DND-41 (cell line): ENCODE measurements around the gene LTV1.
"Not testable (repeated sequence)": the region's sequence is repeated elsewhere in the genome, so short reads cannot be mapped to it uniquely, and the experiment has no call there.

Source experiments
- ATAC-seq: fragments of 200-7000 bp; cut with Tn5 transposase; 3 replicates; pipeline ENCODE4 v1.9.1; 2021; ENCODE audit warnings: low read depth; ENCODE audit not compliant: insufficient read depth
- DNase-seq: peaks from one replicate; pipeline ENCODE4 v3.0.0-alpha.2; 2020
- H2AFZ ChIP-seq: 2 replicates; pipeline ENCODE4 v1.6.0; 2012; ENCODE audit warnings: low read depth, low read length
- H3K27ac ChIP-seq: 2 replicates; pipeline ENCODE4 v1.5.1; 2012; ENCODE audit warnings: low read length, inconsistent platforms
- H3K27me3 ChIP-seq: fragments of 200-600 bp; sonication (generic); 2 replicates; pipeline ENCODE4 v1.6.0; 2012; ENCODE audit warnings: low read length, mild to moderate bottlenecking, inconsistent platforms; ENCODE audit not compliant: insufficient read depth, poor library complexity
- H3K36me3 ChIP-seq: 2 replicates; pipeline ENCODE4 v1.5.1; 2012; ENCODE audit warnings: low read length, inconsistent platforms; ENCODE audit not compliant: insufficient read depth
- H3K4me1 ChIP-seq: 2 replicates; pipeline ENCODE4 v1.5.1; 2012; ENCODE audit warnings: mild to moderate bottlenecking, low read length; ENCODE audit not compliant: insufficient read depth
- H3K4me2 ChIP-seq: 2 replicates; pipeline ENCODE4 v1.6.0; 2012; ENCODE audit warnings: mild to moderate bottlenecking, moderate library complexity, low read length, inconsistent platforms; ENCODE audit not compliant: insufficient read depth
- H3K4me3 ChIP-seq, 2 experiments: fragments of 200-600 bp in 1 of 2; shearing (Covaris generic) in 1 of 2; 2 replicates each; pipeline ENCODE4 v1.5.1; 2012 to 2016; ENCODE audit warnings: inconsistent platforms in 2 of 2, low read length in 2 of 2, mild to moderate bottlenecking in 2 of 2, low read depth in 1 of 2, moderate library complexity in 1 of 2
- H3K79me2 ChIP-seq: 2 replicates; pipeline ENCODE4 v1.6.0; 2012; ENCODE audit warnings: low read length, inconsistent platforms; ENCODE audit not compliant: insufficient read depth
- H3K9ac ChIP-seq: 2 replicates; pipeline ENCODE4 v1.6.0; 2012; ENCODE audit warnings: low read depth, mild to moderate bottlenecking, inconsistent platforms, low read length, moderate library complexity
- H3K9me3 ChIP-seq: 2 replicates; pipeline ENCODE4 v1.5.1; 2012; ENCODE audit warnings: low read length, moderate library complexity, mild to moderate bottlenecking, inconsistent platforms; ENCODE audit not compliant: insufficient read depth, severe bottlenecking
- H4K20me1 ChIP-seq: 2 replicates; pipeline ENCODE4 v1.6.0; 2012; ENCODE audit warnings: low read length; ENCODE audit not compliant: insufficient read depth
- EZH2 ChIP-seq: IDR thresholded peaks from 3 replicates; pipeline ENCODE4 v1.6.1; 2012; ENCODE audit warnings: borderline replicate concordance, low read depth, mild to moderate bottlenecking, moderate library complexity, low read length, inconsistent platforms; ENCODE audit not compliant: severe bottlenecking
- TF ChIP-seq, protein P1 (sequence below): IDR thresholded peaks from 2 replicates; pipeline ENCODE4 v1.5.1; 2012; ENCODE audit warnings: borderline replicate concordance, low read length, moderate library complexity, mild to moderate bottlenecking; ENCODE audit not compliant: poor library complexity, severe bottlenecking; ENCODE audit errors: extremely low read depth

Gene LTV1

DNA sequence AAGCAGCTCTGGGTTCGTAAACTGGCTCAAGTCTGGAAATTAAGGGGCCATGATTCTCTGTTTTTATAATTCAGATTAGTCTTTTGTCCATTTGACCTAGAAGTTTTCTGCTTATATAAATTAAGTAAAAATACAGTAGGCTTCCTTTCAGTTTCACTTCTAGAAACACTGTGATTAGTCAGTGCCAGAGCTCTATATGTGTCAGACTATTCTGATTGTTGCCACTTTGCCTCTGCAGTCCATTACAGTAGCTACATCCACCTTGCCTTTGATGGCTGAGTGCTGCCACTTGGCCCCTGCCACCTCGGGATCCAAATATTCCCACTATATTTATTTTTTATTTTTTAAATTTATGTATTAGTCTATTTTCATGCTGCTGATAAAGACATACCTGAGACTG, 29.1 kb downstream of the LTV1 start:
- H3K4me3 ChIP-seq = no peak overlapping the region
- TF ChIP-seq, protein P1, sequence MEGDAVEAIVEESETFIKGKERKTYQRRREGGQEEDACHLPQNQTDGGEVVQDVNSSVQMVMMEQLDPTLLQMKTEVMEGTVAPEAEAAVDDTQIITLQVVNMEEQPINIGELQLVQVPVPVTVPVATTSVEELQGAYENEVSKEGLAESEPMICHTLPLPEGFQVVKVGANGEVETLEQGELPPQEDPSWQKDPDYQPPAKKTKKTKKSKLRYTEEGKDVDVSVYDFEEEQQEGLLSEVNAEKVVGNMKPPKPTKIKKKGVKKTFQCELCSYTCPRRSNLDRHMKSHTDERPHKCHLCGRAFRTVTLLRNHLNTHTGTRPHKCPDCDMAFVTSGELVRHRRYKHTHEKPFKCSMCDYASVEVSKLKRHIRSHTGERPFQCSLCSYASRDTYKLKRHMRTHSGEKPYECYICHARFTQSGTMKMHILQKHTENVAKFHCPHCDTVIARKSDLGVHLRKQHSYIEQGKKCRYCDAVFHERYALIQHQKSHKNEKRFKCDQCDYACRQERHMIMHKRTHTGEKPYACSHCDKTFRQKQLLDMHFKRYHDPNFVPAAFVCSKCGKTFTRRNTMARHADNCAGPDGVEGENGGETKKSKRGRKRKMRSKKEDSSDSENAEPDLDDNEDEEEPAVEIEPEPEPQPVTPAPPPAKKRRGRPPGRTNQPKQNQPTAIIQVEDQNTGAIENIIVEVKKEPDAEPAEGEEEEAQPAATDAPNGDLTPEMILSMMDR = no peak
- TF ChIP-seq EZH2 = no peak
- no peaks in the 10 kb centered on the region for H3K4me1 ChIP-seq
- no peaks in the 10 kb centered on the region for H3K79me2 ChIP-seq
- no peak overlapping the region for H3K27ac ChIP-seq
- peak; percentile 72 for ATAC-seq
- H3K27me3 ChIP-seq = no peaks in the 10 kb centered on the region
- H2AFZ ChIP-seq = no peak overlapping the region
- no peak for DNase-seq
- H3K9me3 ChIP-seq = no peaks in the 10 kb centered on the region
- H3K36me3 ChIP-seq = no peaks in the 10 kb centered on the region
- no peak overlapping the region for H3K4me2 ChIP-seq
- H4K20me1 ChIP-seq = no peaks in the 10 kb centered on the region
- no peak overlapping the region for H3K9ac ChIP-seq

- H3K27ac ChIP-seq, H3K79me2 ChIP-seq, H3K4me3 ChIP-seq, DNase-seq, H3K4me1 ChIP-seq, H3K36me3 ChIP-seq, H3K27me3 ChIP-seq, H3K9me3 ChIP-seq, ATAC-seq, H2AFZ ChIP-seq, H3K9ac ChIP-seq, H4K20me1 ChIP-seq, H3K4me2 ChIP-seq: not testable (repeated sequence)
These were observed 30.5 kb downstream of the LTV1 start for GRCh38 chr6:143873600-143873999.

- H3K4me1 ChIP-seq, H4K20me1 ChIP-seq, DNase-seq, ATAC-seq, H3K4me3 ChIP-seq, H2AFZ ChIP-seq, H3K27ac ChIP-seq, H3K36me3 ChIP-seq, H3K9ac ChIP-seq, H3K27me3 ChIP-seq, H3K9me3 ChIP-seq, H3K4me2 ChIP-seq, H3K79me2 ChIP-seq: not testable (repeated sequence)
These were observed 31.4 kb downstream of the LTV1 start for GRCh38 chr6:143874503-143874902.

DNA sequence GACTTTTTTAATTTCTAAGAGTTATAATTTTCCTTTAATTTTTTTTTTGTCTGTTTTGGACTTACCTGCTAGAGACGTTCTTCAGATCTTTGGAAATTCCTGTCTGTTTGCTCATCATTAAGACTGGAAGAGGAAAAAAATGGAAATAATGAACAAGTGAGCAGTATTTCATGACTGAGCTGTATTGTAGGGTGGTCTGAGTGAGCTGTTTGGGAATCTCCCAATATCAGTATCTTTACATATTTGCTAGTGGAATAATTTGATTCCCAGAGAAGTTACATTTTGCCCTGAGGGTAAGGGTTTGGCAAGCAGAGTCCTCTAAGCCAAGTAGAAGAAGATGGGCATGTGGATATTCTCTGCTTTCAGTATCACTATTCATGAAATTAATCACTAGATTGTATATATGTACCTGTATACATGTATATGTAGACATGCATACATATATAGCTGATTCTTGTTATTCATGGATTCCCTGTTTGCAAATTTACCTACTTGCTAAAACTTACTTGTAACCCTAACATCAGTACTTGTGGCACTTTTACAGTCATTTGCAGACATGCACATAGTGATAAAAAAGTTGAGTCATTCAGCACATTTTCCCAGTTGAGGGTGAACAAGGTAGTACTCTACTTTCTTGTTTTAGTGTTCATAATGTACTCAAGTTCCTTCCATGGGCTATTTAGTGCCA, 34.6 kb downstream of the LTV1 start:
- H3K27me3 ChIP-seq = no peaks in the 10 kb centered on the region
- DNase-seq (no peak), ATAC-seq (no peak)
- H3K9me3 ChIP-seq = no peaks in the 10 kb centered on the region
- TF ChIP-seq, protein P1 = no peak
- TF ChIP-seq EZH2 = no peak
- no peaks in the 10 kb centered on the region for H3K36me3 ChIP-seq
- H4K20me1 ChIP-seq = no peaks in the 10 kb centered on the region
- no peaks in the 10 kb centered on the region for H3K79me2 ChIP-seq
- H2AFZ ChIP-seq = no peak overlapping the region
- no peaks in the 10 kb centered on the region for H3K4me1 ChIP-seq
- H3K4me3 ChIP-seq = no peak overlapping the region
- no peak overlapping the region for H3K9ac ChIP-seq
- H3K27ac ChIP-seq = no peak overlapping the region
- H3K4me2 ChIP-seq = no peak overlapping the region
